Kidney (tissue), 14 donors: ENCODE data around the gene CCDC188. TPM values are rescaled to one million over a fixed set of nuclear protein-coding genes. Genes with fewer than 3 reads are reported as not detected.

ENCODE experiments used
- DNase-seq, 5 donors: peaks; one replicate each; pipeline ENCODE4 v3.0.0-alpha.2; 2013 to 2020
- FAIRE-seq: peaks from 2 replicates; lab custom pipeline; 2012; peaks lifted over from hg19 to GRCh38; lab: Jason Lieb, UNC
- H3K27ac ChIP-seq, 2 donors: one replicate each; pipeline ENCODE4 v1.7.0; 2013; ENCODE audit warnings: low read depth in 2 of 2, low read length in 2 of 2, inconsistent platforms in 1 of 2
- H3K27me3 ChIP-seq: one replicate; pipeline ENCODE4 v1.7.1; 2013; ENCODE audit warnings: low read length, inconsistent platforms; ENCODE audit not compliant: control insufficient read depth, insufficient read depth
- H3K36me3 ChIP-seq, 3 donors: one replicate each; pipeline versions ENCODE4 v1.7.0 to v1.7.1; 2013; ENCODE audit warnings: low read length in 3 of 3, control low read depth in 1 of 3, inconsistent platforms in 1 of 3; ENCODE audit not compliant: insufficient read depth in 3 of 3, control insufficient read depth in 2 of 3
- H3K4me1 ChIP-seq, 3 donors: one replicate each; pipeline versions ENCODE4 v1.7.0 to v1.7.1; 2013; ENCODE audit warnings: low read length in 3 of 3, inconsistent platforms in 1 of 3, low read depth in 1 of 3; ENCODE audit not compliant: control insufficient read depth in 2 of 3, insufficient read depth in 2 of 3
- H3K4me3 ChIP-seq, 3 donors: one replicate each; pipeline versions ENCODE4 v1.7.0 to v1.8.1; 2013; ENCODE audit warnings: low read length in 3 of 3, control low read depth in 1 of 3, inconsistent platforms in 1 of 3
- H3K9ac ChIP-seq, 3 donors: one replicate each; pipeline versions ENCODE4 v1.7.0 to v1.7.1; 2013; ENCODE audit warnings: low read length in 3 of 3, control low read depth in 1 of 3, inconsistent platforms in 1 of 3
- H3K9me3 ChIP-seq, 3 donors: one replicate each; pipeline versions ENCODE4 v1.7.0 to v1.7.1; 2013; ENCODE audit warnings: low read length in 3 of 3, control low read depth in 1 of 3, inconsistent platforms in 1 of 3; ENCODE audit not compliant: control insufficient read depth in 2 of 3, insufficient read depth in 1 of 3
- CTCF ChIP-seq: IDR thresholded peaks from 3 replicates; pipeline ENCODE4 v1.5.1; 2012; ENCODE audit warnings: mild to moderate bottlenecking, moderate library complexity, borderline replicate concordance; ENCODE audit not compliant: insufficient read depth; ENCODE audit errors: extremely low read depth
- intact Hi-C: fragments of 100-400 bp; cut with DNase I; formaldehyde crosslinking; loops from one replicate; pipeline ENCODE4 v1.11.1; 2022
- polyA plus RNA-seq: library from polyadenylated mRNA; stranded (reverse); fragments of 350-450 nt; fragmentation: Illumina TruSeq; extraction: RNeasy Lipid Tissue Mini Kit (QIAGEN cat#74804); gene quantifications from one replicate; pipeline ENCODE4 v1.2.3, GENCODE V29; 2014; ENCODE audit warnings: low read depth, low replicate concordance; ENCODE audit not compliant: insufficient read depth
- total RNA-seq: library from RNA; stranded (reverse); fragmentation: NEBNext Ultra II Directional; extraction: Animal tissue kit (Norgen Biotek cat#: 25700); gene quantifications from one replicate; pipeline ENCODE4 v1.2.1, GENCODE V29; 2021
- donor health status: control.
- donor health status: control.
- donor health status: control.
- donor health status: control.
- donor health status: control.
- donor health status: DM: yes; HTN: yes; CAD: no.
- donor health status: Normal renal cell carcinoma (clear cell type).

Gene CCDC188
- total and polyA plus RNA-seq, 2 donors from 2014 or later, result 0.54 to 2.8 TPM

DNA sequence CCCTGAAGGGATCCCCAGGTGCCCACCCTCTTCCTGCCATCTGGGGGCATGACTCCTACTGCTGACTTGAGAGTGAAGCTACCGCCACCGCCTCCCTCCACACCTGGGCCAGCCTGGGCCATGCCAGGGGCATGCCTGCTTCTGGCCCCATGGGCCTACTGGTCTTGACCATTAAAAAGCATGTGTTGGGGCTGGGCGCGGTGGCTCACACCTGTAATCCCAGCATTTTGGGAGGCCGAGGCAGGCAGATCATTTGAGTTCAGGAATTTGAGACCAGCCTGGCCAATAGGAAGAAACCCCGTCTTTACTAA, 37.7 kb upstream of the CCDC188 start:
- FAIRE-seq, result no peak
- Histone ChIP-seq H3K4me3 (no peak overlapping the region), H3K9ac (no peak overlapping the region), H3K27ac (no peak overlapping the region), H3K27me3 (no peaks in the 10 kb centered on the region), H3K4me1 (no peaks in the 10 kb centered on the region), H3K9me3 (no peaks in the 10 kb centered on the region), H3K36me3 (no peaks in the 10 kb centered on the region)
- no peak for TF ChIP-seq CTCF
- intact Hi-C loops, result no loop called here
- DNase-seq, result no peak

GRCh38 chr22:20187777-20188566, 37.1 kb upstream of the CCDC188 start:
- Histone ChIP-seq H3K27ac (no peak overlapping the region), H3K9ac (no peak overlapping the region), H3K4me1 (no peaks in the 10 kb centered on the region), H3K27me3 (no peaks in the 10 kb centered on the region), H3K36me3 (no peaks in the 10 kb centered on the region), H3K4me3 (no peak overlapping the region), H3K9me3 (no peaks in the 10 kb centered on the region)
- no peak for TF ChIP-seq CTCF
- intact Hi-C loops, result no loop called here
- FAIRE-seq, result no peak
- DNase-seq, result no peak

DNA sequence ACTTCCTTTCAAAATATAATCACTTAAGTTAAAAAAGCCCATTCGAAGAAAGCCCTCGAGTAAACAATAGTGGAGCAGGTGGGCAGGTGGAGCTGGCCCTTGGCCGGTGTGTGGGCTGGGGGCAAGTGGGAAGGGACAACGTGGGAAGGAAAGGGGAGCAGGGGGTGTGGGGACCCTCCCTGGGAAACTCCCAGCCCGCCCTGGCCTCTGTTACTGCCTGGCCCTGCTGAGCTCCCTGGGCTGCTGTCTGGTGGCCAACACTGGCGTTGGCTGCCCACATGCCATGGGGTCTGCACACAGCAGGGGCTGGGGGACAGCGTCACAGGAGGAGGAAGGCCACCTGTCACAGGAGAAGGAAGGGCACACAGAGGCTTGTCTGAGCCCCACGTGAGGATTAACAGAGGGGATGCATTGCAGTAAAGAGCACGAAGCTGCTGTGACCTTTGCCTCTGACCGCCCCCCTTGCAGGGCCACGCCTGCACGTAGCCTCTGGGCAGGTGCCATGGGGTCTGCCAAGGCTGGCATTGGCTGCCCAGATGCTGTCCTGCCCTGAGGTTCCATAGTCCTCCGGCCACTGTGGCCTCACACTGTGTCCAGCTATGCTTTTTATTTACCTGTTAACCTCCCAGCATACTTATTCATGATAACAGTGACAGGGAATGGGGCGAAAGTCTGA, 36.2 kb upstream of the CCDC188 start:
- Histone ChIP-seq H3K27me3 (no peaks in the 10 kb centered on the region), H3K4me1 (no peaks in the 10 kb centered on the region), H3K27ac (no peak overlapping the region), H3K4me3 (no peak overlapping the region), H3K9me3 (no peaks in the 10 kb centered on the region), H3K9ac (no peak overlapping the region), H3K36me3 (no peaks in the 10 kb centered on the region)
- no peak for TF ChIP-seq CTCF
- no peak for FAIRE-seq
- DNase-seq, result no peak
- intact Hi-C loops, result no loop called here
